ENCODE measurements around the gene ZDHHC16.

ZDHHC16 gene

DNA sequence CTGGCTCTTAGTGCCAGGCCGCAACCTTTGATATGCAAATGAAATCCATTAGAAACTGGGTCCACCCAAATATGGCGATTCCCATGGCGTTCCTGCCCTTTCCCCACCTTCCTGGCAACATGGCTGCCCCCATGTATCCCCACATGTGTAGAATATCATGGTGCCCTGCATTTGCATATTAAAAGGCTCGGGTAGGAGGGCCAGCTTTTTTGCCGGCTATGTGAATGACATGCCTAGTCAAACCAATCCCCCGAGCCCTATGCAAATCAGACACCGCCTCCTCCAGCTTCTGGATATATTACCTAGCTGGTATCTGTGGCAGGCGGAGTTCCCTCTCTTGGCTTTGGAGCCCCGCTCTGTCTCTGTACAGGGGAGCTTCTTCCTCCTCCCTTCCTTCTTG is 34.0 kb downstream of the ZDHHC16 start:
- DNase-seq (ENCODE audit: low spot score): no peak

DNA sequence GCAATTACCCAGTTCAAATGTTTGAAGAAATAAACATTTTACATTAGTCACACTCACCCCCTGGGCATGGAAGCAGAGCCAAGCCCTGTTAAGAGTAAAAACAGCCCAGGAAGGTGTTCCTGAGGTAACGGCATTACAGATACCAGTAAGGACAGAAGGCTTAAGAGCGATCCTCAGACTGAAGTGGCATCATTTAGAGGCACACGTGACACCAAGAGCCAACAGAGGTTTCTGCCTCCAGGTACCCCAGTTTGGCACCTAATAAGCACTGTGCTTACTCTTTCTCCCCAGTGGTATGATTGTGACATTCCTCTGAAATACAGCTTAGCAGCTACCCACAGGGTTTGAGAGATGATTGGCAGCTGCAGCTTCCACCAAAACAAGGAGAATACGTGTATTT is 35.1 kb downstream of the ZDHHC16 start:
- DNase-seq (ENCODE audit: low spot score): no peak

DNA sequence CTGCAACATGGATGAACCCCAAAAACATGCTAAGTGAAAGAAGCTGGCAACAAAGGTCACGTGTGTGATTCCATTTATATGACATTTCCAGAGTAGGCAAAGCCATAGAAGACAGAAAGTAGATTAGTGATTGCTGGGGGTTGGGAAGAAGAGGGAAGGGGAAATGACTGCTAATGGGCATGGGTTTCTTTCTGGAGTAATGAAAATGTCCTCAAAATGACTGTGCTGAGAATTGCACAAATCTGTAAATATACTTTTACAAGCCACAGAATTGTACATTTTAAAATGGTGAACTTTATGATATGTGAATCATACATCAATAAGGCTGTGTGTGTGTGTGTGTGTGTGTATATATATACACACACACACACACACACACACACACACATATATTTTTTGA is 36.4 kb downstream of the ZDHHC16 start:
- DNase-seq (ENCODE audit: low spot score): no peak

DNA sequence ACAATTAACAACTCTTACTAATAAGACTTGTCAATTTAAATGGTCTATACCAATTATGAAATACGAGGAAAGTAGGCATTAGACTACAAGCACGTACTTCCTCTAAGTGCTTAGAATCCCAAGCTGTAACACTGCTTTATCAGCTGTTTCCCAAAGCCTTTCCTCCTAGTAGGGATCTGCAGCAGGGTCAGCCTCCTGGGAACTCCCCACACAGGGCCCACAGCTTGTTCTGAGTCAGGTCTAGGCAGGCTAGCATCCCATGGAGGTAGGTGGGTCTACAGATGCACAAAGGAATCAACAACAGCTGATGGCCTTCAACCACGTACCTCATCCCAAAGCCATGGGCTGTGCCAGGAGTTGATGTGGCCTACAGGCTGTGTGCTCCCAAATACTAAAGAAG is 37.5 kb downstream of the ZDHHC16 start:
- DNase-seq (ENCODE audit: low spot score): no peak

DNA sequence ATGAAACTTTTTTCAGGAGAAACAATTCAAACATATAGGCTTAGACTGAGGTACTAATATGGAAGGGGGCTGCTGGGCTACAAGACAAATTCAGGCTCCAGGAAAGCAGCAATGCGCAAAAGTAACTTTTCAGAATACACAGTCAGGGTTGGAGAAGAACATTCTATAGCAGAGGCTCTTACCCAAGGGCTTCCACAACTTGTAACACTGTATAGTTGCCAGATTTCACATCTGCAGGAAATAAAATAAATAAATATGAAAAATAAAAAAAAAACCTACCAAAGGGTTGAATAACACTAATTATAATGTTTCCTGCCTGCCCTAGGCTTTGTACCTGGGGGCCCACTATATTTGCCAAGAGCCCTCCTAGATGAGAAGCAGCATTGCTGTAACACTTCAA is 37.9 kb downstream of the ZDHHC16 start:
- DNase-seq (ENCODE audit: low spot score): no peak

DNA sequence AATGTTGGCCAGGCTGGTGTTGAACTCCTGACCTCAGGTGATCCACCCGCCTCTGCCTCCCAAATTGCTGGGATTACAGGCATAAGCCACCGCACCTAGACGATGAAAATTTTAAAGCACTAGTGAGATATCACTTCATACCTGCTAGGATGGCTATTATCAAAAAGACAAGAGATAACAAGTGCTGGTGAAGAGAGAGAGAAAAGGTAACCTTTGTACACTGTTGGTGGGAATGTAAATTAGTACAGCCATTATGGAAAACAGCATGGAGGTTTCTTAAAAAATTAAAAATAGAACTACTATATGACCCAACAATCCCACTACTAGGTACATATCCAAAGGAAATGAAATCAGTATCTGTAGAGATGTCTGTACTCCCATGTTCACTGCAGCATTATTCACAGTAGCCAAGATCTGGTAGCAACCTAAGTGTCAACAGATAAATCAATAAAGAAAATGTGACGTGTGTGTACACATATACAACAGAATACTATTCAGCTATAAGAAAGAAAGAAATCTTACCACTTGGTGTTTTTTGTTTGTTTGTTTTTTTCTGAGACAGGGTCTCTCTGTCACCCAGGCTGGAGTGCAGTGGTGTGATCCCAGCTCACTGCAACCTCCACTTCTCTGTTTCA is 39.8 kb downstream of the ZDHHC16 start:
- DNase-seq (ENCODE audit: low spot score): no peak

DNA sequence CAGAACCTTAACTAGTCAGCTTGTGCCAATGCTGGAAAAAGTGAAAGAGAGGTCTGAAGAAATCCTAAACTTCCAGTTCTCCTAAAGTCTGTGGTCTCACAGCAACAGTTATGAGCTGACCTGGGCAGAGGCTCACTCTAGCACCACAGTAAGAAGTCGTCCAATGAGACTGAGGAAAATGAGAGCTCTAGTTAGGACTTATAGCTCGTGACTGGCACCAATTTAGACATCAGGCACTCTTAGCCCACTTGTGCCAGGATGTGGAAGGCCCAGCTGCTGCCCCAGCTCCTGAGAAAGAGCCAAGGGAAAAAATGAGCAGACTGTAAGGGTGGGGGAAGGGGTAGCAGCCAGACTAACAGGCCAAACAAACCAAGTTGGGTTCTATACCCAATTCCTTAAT is 44.6 kb downstream of the ZDHHC16 start:
- no peak for DNase-seq (ENCODE audit: low spot score)

DNA sequence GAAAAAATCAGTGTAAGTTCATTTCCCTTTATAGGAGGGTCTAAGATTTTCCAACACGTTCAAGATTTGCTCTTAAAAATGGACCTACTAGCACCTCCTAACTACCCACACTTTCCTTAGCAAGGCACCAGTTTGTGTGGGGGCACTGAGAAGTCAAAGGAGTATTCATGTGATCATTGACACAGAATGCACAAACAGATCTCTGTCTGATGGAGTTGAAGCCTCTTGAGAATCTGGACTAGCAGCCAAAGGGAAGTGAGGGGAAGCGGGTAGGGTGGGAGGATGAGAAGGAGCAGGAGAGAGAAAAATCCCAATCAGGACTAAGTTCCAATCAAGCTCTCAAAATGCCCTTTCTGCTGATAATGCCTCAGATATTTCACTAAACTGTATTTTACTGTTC is 48.2 kb downstream of the ZDHHC16 start:
- DNase-seq (ENCODE audit: low spot score): no peak

DNA sequence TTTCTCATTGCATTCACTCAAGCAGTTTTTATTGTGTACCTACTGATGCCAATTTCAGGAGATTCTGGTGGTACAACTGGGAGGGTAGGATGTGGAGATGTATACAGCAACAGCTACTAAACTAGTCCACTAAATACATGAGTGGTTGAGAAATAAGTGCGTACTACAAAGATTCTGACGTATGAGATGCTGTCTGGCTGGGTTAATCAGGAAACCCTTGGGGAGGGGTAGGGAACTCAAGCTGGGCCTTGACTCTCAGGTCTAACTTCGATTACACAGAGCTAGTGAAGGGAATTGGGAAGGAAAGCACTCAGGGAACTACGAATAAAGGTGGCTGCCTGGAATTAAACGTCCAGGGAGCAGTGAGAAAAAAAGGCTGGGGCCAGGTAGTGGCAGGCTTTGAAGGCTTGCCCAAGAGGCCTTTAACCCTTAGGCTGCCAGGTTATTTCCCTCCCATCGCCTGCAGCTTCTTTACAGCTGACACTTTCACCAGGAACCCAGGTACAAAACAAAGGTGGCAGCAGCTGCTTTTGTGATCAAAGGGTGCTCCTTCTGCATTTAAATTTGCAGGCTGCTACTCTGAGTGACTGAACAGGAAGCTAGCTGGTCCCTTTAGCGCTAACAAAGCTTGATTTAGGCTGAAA is 49.0 kb downstream of the ZDHHC16 start:
- no peak for DNase-seq (ENCODE audit: low spot score)

DNA sequence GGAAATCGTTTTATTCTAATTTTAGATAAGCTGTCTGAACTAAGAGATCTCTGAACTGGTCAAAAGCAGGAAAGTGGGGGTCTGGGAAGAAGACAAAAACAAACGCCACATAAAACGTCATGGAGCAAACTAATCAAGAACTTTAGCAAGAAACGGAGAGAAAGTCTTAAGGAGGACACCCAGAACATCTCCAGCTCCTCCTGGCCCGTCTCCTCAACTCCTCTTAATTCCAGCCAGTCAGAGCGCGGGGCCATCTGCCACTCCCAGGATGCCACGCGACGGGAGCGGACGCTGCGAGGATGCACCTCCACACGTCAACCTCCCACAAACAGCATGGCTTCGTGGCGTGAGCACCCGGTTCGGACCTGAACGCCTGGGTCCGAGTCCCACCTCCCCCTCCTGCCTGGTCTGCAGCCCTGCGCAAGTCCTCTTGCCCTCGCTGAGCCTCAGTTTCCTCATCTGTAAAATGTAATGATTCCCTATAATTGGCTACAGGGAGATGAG is 51.6 kb downstream of the ZDHHC16 start:
- DNase-seq (ENCODE audit: low spot score): peak; percentile 70

DNA sequence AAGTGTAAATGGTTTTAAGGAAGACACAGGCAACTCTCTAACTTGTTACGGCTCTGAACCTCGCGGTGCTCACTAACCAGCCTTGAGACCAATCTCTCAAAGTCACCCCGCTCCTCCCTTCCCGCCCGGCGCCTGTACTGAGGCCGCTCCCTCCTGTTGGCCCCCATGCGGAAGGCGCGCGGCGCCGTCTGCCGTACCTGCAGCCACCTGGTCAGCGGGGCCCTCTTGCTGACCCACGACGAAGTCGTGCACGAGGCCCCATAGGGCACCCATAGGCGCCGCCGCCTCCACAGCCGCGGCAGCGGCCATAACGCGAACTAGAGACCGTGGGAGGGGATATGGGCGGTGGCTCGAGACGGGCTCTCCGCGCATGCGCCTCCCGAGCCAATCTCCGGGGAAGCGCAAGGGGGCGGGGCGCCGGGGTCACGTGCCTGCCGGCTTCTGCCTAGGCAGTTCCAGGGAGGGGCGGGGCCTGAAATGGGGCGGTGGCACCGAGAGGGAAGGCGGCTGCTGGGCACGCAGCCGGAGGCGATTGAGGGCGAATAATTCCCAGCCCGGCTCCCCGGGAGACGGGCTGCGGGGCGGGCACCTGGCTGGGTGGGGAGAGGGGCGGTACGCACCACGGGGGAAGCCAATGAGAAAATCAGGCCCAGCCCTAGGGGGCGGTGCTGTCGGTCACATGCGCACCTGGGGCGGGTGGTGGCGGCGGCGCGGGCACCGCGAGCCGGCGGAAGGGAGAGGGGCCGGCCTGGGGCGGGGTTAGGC is 52.3 kb downstream of the ZDHHC16 start, which contains the start of gene MMS19:
Gene MMS19, minus strand, starts transcription at position 347 of the 765 bp plus-strand sequence. Its CDS starts 38 bp downstream, at position 309.
- DNase-seq (ENCODE audit: low spot score): peak; percentile 100

DNA sequence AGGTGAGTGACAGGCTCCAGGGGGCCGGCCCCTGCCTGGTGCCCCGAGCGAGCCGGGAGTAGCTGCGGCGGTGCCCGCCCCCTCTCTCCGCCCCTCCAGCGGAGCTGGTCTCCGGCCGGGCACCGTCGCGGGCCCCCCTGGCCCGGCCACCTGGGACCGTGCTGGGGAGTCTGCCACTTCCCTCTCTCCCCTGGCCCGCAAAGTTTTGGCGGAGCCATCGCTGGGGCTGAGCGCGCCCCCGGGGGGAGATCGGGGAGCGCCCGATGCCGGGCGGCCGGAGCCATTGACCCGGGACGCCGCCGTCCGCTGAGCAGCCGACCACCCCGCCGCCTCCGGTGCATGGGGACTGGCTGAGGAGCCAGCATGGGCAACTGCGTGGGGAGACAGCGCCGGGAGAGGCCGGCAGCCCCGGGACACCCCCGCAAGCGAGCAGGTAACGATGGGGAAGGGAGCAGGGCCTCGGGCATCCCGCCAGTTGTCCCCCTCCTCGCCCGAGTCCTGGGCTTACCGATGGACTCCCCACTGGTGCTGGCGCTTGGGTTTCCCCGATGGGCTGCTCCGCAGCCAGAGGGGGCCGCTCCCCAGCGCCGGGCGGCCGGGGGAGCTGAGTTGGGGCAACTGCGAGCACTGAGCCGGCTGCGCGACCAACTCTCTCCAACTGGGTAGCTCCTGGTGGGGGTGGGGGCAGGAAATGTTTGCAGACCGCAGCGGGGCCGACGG is 53.0 kb downstream of the ZDHHC16 start, which contains the start of gene UBTD1:
Gene UBTD1, plus strand, starts transcription at position 84 of the 720 bp plus-strand sequence. Its CDS starts 280 bp downstream, at position 364.
- no peak for DNase-seq (ENCODE audit: low spot score)

DNA sequence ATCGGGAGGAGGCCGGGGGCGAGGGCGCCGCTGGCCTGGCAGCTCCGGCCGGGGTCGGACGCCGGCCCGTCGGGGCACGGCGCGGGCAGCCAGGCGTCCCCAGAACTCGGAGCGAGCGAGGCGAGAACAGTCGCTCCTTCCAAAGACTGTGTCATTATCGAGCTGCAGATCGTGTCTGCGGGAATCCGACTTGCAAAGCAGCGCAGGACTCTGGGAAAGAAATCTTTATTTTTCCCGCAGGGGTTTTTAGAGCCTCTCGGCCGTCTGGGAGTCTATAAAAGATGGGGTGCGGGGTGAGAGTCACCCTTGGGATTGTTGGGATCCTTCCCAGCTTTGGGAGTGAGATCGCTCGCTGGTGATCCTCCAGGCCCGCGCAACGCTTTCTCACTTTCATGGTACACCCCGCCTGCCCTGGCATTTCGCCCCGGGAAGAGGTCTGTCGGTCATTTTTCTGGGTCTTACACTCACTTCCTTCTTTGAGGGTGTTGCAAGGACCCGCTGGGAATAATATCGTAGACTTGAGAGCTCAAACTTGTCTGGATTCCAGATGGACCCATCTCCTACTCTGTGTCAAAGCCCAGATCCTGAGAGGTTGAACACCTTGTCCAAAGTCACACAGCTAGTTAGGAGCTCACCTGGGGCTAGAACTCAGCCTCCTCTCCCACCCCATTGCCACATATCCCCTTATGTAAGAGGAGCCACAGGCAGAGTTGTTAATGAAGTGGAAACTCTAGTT is 53.8 kb downstream of the ZDHHC16 start:
- no peak for DNase-seq (ENCODE audit: low spot score)

DNA sequence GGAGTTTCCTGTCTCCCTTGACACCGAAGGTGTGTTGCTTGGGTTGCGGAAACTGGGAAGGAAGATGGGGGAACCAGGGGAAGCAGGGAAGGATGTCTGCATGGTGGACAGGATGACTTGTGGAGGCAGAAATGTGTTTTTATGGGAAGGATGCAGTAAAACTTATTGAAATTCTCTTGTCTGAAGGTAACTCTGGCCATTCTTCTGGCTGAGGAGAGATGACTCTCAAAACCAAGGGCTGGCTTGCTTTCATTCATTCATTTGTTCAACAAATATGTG is 54.3 kb downstream of the ZDHHC16 start:
- DNase-seq (ENCODE audit: low spot score): no peak

DNA sequence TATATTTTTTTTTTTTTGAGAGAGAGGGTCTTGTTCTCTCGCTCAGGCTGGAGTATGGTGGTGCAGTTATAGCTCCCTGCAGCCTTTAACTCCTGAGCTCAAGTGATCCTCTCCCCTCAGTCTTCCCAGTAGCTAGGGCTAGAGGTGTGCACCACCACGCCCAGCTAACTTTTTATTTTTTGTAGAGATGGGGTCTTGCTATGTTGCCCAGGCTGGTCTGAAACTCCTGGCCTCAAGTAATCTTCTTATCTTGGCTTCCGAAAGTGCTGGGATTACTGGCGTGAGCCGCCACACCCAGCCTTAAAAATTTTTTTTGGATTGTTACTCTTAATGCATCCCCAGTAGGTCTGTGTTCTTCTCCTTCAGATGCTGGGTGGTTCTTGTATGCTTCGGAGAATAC is 56.9 kb downstream of the ZDHHC16 start:
- DNase-seq (ENCODE audit: low spot score): no peak

DNA sequence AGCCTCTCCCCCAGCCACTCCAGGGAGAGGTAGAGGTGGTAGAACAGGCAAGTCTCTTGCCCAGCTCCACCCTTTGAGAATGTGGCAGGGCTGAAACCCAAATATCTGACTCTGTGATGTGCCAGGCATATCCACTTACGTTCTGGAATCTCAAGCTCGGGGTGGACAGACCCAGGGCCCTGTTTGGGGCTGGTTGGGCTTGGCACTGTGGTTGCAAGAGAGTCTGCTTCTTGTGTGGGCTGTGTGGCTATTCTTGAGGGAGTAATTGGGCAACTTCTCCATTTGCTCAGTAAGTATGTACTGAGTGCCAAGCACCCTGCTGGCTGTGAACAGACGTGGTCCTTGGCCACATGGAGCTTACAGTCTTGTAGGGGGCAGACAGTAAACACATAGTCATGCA is 57.4 kb downstream of the ZDHHC16 start:
- no peak for DNase-seq (ENCODE audit: low spot score)

DNA sequence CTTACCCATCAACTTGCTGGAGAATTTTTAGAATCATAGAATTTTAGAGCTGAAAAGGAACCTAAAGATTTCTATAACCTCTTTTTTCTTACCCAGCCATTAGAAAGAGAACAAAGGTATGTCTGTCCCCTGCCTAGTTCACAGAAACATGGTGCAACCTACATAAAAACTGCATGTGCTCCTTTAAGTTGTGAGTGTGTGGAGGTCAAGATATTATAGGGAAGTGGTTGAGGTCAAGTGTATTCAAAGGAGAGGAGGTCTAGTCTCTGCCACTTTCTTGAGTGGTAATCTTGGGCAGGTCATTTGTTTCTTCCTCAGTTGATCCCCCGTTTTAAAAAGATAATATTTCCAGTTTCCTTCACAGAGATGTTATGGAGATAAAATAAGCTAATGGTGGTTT is 59.2 kb downstream of the ZDHHC16 start:
- DNase-seq (ENCODE audit: low spot score): no peak

DNA sequence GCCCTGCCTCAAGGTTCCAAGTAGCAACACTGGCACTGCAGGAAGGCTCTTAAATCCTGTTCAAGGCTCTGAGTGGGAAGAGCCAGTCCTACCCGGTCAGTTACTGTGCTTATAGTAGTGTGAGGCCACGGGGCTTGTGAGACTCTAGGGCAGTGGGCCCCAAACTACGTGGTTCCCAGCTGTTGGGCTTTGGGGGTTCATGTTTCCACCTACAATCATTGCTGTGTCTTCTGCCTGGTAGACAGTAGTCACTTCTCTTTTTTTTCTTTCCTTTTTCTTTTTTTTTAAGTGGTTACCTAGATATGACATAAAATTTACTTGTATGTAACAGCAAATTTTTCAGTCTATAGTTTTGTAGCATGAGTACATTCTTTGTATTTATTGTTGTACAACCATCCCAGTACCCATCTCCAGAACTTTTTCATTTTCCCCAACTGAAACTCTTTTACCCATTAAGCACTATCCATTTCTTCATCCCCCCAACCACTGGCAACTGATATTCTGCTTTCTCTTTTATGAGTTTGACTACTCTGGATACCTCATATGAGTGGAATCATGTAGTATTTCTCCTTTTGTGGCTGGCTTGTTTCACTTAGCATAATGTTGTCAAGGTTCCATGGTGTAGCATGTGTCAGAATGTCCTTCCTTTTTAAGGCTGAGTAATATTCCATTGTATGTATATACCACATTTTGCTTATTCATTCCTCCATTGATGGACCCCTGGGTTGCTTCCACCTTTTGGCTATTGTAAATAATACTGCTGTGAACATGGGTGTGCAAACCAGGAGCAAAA is 60.4 kb downstream of the ZDHHC16 start:
- no peak for DNase-seq (ENCODE audit: low spot score)

Measured in hematopoietic multipotent progenitor cell treated with erythropoietin and hydrocortisone succinate and interleukin-3 and kit ligand, for 15 days (in vitro differentiated cells).